HG03342 (cell line): ENCODE data around the gene CENPA.
"Not testable (repeated sequence)": the region's sequence is repeated elsewhere in the genome, so short reads cannot be mapped to it uniquely, and the experiment has no call there.

Source experiments
- ATAC-seq: cut with Tn5 transposase; IDR thresholded peaks from one replicate; pipeline ENCODE4 v1.9.1; 2021; ENCODE audit warnings: mild to moderate bottlenecking, moderate library complexity; ENCODE audit not compliant: unreplicated experiment

The CENPA gene

DNA sequence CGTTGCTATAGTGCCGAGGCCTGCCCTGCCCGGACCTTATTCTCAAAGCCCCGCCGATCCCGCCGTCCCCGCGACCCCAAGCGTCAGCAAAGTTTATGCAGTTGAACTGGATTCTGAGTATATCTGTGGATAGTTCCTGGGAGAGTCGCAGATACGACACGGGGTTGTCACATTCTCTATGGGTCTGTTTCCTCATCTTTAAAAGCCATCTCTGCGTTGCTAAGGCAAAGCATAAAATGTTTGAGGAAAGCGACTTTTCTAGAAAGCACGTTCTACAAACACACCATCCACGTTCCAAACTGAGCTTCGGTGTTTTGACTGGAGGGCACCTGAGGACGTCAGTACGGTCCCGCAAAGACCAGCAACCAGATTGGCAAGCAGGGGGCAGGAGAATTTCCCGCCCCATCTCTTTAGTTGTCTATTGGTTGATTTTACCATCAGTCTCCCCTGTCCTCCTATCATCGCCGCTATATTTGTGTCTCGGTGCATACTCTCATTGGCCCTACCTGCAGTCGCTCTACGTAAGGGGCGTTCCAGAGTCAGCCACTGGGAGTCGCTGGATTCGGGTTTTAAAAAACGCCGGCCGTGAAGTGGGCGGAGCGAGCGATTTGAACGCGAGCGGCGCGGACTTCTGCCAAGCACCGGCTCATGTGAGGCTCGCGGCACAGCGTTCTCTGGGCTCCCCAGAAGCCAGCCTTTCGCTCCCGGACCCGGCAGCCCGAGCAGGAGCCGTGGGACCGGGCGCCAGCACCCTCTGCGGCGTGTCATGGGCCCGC, at the start of gene CENPA:
CENPA (plus strand) TSS at position 626 of the 776 bp plus-strand sequence; CDS start at position 767, 141 bp downstream.
- peak; percentile 99 for ATAC-seq

DNA sequence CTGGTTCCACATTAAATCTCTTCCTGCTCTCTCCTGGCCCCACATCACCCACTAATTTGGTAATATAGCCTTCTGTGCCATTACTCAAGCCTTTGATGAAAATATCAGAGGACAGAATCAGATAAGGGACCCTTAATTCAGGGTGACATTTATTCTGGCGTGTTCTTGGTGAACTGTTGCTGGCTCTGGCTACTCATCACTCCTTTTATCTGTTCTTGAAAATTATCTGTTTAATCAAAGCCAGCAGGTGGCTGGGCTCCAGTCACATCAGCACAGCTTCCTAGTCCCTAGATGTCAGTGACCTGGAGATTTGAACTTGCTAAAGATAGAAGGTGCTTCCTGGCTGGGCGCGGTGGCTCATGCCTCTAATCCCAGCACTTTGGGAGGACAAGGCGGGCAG, 48.6 kb upstream of the CENPA start:
- no peak for ATAC-seq

DNA sequence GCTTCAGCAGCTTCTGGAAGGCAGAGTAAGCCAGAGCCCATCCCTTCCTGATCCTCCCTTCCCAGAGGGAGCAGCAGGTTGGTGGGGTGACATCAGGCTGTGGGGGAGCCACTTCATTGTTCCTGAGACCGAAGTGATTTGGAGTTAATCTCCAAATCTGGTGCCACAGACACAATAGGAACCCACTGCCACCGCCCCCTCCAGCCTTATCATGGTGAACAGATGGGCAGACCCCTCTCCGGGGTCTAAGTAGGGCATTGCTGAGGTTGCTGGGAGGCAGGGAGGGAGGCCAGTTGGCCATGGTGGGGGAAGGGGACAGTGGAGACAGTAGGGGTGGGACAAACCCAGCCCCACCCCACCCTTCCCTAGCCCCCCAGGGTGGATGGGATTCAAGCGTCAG, 47.4 kb upstream of the CENPA start:
- ATAC-seq: no peak

DNA sequence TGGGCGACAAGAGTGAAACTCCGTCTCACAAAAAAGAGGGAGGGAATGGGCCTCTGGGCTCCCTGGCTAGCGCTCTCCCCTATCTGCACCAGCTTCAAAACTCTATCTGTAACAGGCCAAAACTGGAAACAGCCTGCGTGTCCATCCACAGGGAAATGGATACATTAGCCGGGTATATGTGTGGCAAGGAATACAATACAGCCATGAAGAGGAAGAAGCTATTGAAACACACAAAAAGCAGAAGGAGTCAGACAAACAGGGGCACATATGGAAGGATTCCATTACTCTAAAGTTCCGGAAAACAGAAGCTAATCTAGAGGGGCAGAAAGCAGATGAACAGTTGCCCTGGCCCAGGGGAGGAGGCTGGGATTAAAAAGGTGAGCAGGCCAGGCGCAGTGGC, 46.3 kb upstream of the CENPA start:
- ATAC-seq: no peak

DNA sequence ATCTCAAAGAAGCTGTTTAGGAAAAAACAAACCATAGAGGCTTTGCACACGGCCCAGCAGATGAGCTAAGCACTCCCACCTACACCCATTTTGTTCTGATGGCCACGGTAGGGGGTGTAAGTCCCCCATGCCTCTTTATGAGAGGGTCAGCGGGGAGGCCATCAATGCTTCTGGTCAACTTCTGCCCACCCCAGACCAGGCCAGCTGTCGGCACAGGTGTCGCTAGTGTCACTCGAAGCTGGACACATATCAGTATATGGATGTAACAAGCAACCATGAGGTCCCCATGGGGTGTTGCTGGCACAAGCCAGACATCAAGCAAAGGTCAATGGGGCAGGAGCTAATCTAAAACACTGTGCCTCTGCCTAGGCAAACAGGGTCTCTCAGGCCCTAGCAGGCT, 45.5 kb upstream of the CENPA start:
- no peak for ATAC-seq

DNA sequence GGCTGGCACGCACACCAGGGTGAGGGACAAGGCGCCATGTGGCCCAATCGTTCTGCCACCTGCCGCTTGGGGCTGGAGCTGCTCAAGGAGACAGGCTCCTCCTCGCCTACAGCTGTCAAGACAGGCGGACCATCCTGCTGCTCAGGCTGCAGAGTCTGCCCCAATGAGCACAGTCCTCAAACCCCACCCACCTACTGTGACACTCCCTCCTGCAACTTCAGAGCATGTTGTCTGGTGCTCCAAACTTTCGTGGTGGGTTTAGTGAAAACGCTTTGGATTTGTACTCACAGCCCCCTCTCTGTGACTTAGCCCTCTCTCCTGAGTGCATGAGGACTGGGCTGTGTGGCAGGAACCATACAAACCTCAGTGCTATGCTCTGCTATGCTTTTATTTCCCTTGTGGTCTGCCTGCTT, 45.0 kb upstream of the CENPA start:
- ATAC-seq: no peak

DNA sequence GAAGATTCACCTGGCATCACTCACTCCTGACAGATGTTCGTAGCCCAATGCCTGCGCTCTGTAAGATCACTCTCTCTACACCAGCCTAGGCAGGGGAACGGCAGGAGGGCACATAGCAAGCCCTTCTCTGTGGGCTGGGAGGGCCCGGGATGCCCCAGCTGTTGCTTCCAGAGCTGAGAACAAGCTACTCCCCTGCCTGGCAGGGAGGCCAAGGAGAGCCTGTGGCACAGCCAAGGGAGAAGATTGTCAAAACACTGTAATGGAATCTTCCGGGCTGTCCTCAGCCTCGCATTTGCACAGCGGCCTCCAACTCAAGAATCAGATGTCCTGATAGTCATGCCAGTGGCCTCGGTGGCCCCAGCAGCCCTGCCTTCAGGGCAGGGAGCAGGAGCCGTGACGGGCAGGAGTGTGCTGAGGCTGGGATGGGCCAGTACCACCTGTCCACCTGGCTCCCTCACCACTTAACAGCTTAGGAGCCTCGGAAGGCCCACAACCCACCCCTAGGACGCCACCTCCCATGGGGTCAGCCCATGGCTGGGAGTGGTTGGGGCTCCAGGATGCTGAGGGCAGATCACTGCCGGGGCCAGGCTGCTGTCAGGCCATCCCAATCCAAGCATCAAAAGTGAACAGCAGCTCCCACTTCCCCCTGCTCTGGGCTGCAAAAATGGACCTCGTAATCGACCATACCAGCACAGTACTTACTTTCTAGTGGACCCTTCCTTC, 43.6 kb upstream of the CENPA start:
- ATAC-seq: no peak

DNA sequence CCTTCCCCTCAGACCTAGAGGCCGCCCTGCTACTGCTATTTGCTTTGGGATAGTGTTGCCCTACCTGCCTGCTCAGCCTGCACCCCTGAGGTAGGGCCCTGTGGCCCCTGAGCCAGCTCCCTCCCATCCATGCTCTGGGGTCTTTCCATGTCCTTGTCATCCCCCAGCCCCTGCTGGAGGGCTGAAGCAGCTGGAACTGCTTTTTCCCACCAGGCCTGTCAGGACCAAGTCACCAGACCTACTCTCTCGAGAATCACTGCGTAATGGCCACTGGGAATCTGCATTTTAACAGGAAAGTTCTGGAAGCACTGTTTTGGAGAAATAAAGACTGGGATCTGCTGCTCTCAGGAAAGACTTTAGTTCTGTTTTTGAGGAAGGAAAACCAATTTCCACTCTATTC, 42.0 kb upstream of the CENPA start:
- no peak for ATAC-seq

DNA sequence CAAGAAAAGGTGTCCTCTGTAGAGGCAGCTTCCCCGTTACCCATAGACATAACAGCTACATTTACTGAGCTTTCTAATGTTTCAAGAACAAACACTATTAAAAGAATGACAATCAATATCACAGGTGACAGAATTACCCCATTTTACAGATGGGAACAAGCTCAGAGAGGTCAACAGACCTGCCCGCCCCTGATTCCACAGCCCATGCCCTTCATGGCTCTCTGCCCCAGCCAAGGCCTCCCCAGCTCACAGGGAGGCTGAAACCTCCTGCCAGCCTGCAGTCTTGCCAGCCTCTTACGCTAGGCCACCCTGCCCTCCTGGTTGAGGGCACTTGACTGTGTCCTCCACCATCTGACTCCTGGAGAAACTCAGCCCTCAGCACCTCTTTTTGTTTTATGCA, 40.9 kb upstream of the CENPA start:
- ATAC-seq: no peak

DNA sequence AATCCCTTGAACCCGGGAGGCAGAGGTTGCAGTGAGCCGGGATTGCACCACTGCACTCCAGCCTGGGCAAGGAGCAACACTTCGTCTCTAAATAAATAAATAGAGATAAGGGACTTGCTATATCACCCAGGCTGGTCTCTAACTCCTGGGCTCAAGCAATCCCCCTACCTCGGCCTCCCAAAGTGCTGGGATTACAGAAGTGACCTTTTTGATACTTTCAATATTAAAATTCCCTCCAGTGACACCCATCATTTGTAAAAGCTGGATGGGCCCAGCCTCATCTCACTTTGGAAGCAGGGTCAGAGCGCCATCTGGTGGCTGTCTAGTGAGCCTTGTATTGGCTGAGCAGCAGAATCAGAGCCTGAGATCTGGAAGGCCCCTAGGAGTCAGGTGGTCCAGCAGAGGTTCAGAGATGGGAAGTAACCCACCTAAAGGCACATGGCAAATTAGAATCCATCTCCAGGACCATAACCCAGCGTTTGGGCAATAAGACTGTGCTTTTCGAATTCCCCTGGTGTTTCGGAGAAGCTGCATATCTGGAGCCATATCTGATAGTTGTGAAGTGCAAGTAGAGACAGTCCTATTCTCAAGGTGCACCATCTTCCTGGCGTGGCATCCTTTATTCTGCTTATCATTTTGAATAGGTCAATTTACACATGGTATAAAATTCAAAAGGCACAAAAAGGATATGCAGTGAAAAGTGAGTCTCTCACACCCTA, 40.1 kb upstream of the CENPA start:
- peak; percentile 52 for ATAC-seq

DNA sequence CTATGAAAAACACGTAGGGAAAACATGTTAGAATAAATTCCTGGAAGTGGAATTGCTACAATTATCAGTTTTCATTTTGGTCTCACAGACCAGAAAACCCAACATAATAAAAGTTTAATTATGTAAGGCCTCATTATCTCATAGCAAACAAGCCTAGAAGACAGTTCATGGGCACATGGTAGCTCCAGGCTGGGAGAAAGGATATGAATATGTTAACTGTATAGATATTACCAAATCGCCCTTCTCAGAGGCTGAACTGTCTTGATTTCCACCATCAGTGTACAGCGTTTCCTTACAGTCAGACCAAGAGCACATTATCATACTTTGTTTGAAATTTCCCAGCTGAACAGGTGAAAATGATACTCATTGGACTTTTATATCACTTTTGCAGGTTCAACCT, 38.9 kb upstream of the CENPA start:
- ATAC-seq: no peak

DNA sequence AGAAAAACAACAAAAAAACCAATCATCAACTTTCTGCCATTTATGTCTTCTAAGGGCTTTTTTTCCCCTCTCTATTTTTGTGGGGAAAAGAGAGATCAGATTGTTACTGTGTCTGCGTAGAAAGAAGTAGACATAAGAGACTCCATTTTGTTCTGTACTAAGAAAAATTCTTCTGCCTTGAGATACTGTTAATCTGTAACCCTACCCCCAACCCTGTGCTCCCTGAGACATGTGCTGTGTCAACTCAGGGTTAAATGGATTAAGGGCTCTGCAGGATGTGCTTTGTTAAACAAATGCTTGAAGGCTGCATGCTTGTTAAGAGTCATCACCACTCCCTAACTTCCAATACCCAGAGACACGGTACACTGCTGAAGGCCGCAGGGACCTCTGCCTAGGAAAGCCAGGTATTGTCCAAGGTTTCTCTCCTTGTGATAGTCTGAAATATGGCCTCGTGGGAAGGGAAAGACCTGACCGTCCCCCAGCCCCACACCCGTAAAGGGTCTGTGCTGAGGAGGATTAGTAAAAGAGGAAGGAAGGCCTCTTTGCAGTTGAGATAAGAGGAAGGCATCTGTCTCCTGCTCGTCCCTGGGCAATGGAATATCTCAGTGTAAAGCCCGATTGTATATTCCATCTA, 36.0 kb upstream of the CENPA start:
- not testable (repeated sequence) for ATAC-seq

DNA sequence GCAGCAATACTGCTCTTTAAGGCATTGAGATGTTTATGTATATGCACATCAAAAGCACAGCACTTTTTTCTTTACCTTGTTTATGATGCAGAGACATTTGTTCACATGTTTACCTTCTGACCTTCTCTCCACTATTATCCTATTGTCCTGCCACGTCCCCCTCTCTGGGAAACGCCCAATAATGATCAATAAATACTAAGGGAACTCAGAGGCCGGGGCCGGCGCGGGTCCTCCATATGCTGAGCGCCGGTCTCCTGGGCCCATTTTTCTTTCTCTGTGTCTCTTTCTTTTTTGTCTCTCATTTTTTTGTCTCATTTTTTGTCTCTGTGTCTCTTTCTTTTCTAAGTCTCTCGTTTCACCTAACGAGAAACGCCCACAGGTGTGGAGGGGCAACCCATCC, 35.4 kb upstream of the CENPA start:
- ATAC-seq: not testable (repeated sequence)

DNA sequence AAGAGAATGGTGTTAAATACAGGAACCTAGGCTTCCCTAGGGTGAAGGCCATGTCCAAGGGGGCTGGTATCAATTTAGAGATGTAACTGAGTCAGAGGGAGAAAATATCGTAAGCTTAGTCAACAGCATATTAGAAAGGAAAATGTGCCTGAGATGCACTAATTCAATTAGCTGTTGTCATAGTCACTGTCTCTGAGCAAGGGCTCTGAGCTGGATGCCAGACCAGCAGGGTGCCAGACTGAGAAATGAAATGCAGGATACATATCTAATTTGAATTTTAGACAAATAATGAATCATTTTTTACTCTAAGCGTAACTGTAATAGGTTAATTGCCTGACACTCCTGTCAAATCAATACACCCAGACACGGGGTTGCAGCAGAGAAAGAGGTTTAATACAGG, 33.2 kb upstream of the CENPA start:
- ATAC-seq: no peak

DNA sequence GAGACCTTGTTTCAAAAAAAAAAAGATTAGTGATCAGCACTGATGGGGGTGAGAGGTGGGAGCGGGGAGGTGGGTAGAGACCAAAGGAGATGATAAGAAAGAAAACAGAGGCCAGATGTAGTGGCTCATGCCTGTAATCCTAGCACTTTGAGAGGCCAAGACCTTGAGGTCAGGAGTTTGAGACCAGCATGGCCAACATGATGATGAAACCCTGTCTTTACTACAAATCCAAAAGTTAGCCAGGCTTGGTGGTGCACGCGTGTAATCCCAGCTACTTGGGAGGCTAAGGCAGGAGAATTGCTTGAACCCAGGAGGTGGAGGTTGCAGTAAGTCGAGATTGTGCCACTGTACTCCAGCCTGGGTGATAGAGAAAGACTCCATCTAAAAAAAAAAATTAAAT, 31.3 kb upstream of the CENPA start:
- ATAC-seq: no peak

DNA sequence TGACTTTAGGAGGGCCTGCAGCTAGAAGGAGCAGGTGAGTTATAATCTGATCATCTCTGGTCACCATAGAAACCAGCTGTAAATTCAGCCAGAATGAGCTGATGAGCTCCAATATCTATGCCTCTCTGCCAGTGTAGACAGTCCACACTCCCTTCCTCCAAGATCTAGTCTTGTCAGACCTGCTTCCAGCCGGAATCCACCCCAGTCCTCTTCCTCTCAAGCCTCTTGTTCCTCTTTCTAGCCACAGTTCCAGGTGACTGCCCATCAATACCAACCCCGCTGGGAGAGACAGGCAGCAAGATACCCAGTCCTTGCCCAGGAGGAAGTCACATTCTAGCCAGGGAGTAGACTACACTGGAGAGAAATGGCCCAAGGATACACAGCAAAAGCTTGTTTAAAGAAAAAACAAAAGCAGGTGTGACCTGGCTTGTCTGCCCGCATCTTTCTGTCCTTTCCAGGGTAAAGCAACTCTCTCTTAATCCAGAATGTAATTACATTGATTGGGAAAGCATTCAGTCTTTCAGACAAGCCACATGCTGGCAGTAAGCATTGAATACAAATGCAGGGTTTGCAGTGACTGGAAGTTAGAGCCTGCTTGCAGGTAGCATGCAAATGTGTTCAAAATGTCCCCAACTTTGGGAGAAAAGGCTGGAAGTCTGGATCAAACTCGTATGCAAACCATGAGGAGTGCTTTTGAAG, 30.7 kb upstream of the CENPA start:
- ATAC-seq: no peak

DNA sequence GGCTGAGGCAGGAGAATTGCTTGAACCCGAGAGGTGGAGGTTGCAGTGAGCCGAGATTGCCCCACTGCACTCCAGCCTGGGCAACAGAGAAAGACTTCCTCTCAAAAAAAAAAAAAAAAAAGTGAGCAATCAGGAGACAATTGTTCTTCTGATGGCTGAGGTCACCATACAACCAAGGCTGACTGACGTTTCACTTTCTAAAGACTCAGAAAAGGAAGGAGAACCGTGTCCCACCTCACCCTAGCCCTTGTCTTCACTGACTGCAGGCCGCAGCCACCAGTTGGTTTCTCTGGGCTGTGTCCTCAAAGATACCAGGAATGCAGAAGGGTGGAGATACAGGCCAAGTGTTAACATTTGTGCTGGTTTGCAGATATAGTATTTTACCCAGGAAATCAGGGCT, 29.5 kb upstream of the CENPA start:
- ATAC-seq: no peak

DNA sequence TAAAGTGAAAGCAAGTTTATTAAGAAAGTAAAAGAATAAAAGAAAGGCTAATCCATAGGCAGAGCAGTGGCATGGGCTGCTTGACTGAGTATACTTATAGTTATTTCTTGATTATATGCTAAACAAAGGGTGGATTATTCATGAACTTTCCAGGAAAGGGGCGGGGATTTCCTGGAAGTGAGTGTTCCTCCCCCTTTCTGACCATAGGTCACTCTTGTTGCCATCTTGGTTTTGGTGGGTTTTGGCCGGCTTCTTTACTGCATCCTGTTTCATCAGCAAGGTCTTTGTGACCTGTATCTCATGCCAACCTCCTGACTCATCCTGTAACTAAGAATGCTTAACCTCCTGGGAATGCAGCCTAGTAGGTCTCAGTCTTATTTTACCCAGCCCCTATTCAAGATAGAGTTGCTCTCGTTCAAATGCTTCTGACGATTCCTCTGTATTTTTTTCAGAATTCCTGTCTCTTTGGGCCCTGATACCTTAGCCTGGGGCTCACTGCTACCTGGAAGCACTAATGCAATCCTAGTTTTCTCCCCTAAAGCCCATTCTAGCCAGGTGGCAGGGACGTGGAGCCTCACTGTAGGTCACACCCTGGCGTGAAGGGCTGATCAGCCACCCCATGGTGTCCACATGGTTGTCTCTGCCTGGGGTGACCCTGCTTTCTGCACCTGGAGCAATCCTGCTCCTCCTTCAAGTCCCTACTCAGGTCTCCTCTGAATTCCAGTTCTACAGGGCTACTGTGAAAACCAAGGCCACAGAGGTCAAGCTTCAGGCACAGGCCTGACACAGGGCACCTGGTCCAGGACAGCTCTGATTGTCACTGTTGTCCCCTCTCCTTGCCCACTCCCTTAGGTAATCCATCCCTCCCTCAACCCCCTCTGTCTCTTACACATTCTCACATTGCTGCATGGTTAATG, 27.7 kb upstream of the CENPA start:
- ATAC-seq: peak; percentile 39

DNA sequence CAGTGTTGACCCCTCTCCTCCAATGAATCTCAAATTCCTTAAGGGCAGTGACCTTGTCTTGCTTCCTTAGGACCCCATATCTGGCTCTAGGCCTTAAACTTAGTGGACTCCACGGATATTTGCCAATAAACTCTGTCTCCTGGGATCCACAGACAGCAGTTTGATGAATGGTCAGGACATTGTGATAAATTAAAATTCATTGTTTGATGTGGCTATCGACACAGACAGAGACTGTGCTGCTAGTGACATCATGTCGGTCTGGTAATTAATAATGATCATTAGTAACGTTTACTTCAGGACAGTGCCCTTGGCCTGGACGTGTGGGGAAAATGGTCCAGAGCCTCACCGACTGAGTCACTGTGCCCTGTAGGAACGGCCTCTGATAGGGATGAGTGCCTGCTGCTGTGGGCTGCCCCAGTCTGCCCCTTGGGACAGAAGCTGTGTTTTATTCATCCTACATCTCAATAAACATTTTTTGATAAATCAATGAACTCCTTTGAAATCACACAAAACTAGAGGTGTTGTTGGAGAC, 27.0 kb upstream of the CENPA start:
- no peak for ATAC-seq
